Measurements from ENCODE around the gene RPP38.

Gene RPP38

GRCh38 chr10:15083674-15084501 lies 13.3 kb upstream of the RPP38 start:
- H3K4me3 ChIP-seq (ENCODE audit: low read depth, low read length), result peak overlapping the region; percentile 44

GRCh38 chr10:15084502-15084922 lies 12.6 kb upstream of the RPP38 start:
- DNase-seq (ENCODE audit: low read depth, low spot score), result peak; percentile 97
- H3K4me3 ChIP-seq (ENCODE audit: low read depth, low read length), result peak overlapping the region; percentile 44
- in situ Hi-C loops (cut with HindIII; ENCODE audit: low sequenced_read_pairs), result no loop called here
- TF ChIP-seq CTCF (IDR thresholded peaks at IDR 0.05; ENCODE audit: low read depth, low read length), result no peak

More at GRCh38 chr10:15083674-15084501, 13.3 kb upstream of the RPP38 start:
- DNase-seq (ENCODE audit: low read depth, low spot score), result no peak
- in situ Hi-C loops (cut with HindIII; ENCODE audit: low sequenced_read_pairs), result no loop called here
- TF ChIP-seq CTCF (IDR thresholded peaks at IDR 0.05; ENCODE audit: low read depth, low read length), result no peak

GRCh38 chr10:15088428-15089261 lies 8.5 kb upstream of the RPP38 start, which contains the start of gene ACBD7:
Gene ACBD7 (minus strand): TSS chr10:15088776. CDS start chr10:15088728, 48 bp downstream.
- peak within 1 kb of the TSS; percentile 49 for H3K4me3 ChIP-seq (ENCODE audit: low read depth, low read length)
- peak; percentile 83 for DNase-seq (ENCODE audit: low read depth, low spot score)
- TF ChIP-seq CTCF (IDR thresholded peaks at IDR 0.05; ENCODE audit: low read depth, low read length), result peak; percentile 29
- in situ Hi-C loops (cut with HindIII; ENCODE audit: low sequenced_read_pairs), result no loop called here

- DNase-seq (ENCODE audit: low read depth, low spot score), result no peak
- no peak for TF ChIP-seq CTCF (IDR thresholded peaks at IDR 0.05; ENCODE audit: low read depth, low read length)
- H3K4me3 ChIP-seq (ENCODE audit: low read depth, low read length), result no peak overlapping the region
- in situ Hi-C loops (cut with HindIII; ENCODE audit: low sequenced_read_pairs), result no loop called here
These were observed 5.7 kb upstream of the RPP38 start for GRCh38 chr10:15091418-15091817.

GRCh38 chr10:15092855-15093408 lies 4.2 kb upstream of the RPP38 start:
- no peak overlapping the region for H3K4me3 ChIP-seq (ENCODE audit: low read depth, low read length)
- in situ Hi-C loops (cut with HindIII; ENCODE audit: low sequenced_read_pairs), result no loop called here
- no peak for TF ChIP-seq CTCF (IDR thresholded peaks at IDR 0.05; ENCODE audit: low read depth, low read length)
- no peak for DNase-seq (ENCODE audit: low read depth, low spot score)

GRCh38 chr10:15096661-15097010 lies 519 bp upstream of the RPP38 start:
- in situ Hi-C loops (cut with HindIII; ENCODE audit: low sequenced_read_pairs), result no loop called here
- no peak for TF ChIP-seq CTCF (IDR thresholded peaks at IDR 0.05; ENCODE audit: low read depth, low read length)
- no peak for DNase-seq (ENCODE audit: low read depth, low spot score)
- H3K4me3 ChIP-seq (ENCODE audit: low read depth, low read length), result peak overlapping the region; percentile 63

All from astrocyte of the spinal cord (primary cell).